ENCODE results near the gene SMIM10.
"Not testable (repeated sequence)": the region's sequence is repeated elsewhere in the genome, so short reads cannot be mapped to it uniquely, and the experiment has no call there.

SMIM10 gene

GRCh38 chrX:134990801-134991481 is at the start of gene SMIM10:
Gene SMIM10 (plus strand): TSS chrX:134990991. CDS start chrX:134991096, 105 bp downstream.
- DNase-seq: peak; percentile 45

DNA sequence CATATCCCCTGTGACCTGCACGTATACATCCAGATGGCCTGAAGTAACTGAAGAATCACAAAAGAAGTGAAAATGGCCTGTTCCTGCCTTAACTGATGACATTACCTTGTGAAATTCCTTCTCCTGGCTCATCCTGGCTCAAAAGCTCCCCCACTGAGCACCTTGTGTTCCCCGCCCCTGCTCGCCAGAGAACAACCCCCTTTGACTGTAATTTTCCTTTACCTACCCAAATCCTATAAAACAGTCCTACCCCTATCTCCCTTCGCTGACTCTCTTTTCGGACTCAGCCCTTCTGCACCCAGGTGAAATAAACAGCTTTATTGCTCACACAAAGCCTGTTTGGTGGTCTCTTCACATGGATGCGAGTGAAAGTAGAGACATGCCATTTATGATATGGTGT is 44.4 kb upstream of the SMIM10 start:
- not testable (repeated sequence) for DNase-seq

- DNase-seq: no peak
These were observed 42.2 kb upstream of the SMIM10 start for GRCh38 chrX:134948333-134949241.

DNA sequence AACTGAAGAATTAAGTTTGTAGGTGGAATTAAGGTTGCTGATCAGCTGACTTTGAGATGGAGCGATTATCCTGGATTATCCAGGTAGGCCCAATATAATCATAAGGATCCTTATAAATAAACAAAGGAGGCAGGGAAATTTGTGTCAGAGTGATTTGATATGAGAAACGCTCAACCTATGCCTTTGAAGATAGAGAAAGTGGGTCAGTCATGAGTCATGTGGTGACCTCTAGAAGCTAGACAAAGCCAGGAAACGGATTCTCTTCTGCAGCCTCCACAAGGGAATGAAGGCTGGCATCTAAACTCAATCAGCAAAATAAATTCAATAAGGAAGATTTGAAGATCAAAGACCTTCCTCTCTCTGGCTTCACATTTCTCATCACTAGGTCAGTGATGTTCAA is 41.5 kb upstream of the SMIM10 start:
- no peak for DNase-seq

DNA sequence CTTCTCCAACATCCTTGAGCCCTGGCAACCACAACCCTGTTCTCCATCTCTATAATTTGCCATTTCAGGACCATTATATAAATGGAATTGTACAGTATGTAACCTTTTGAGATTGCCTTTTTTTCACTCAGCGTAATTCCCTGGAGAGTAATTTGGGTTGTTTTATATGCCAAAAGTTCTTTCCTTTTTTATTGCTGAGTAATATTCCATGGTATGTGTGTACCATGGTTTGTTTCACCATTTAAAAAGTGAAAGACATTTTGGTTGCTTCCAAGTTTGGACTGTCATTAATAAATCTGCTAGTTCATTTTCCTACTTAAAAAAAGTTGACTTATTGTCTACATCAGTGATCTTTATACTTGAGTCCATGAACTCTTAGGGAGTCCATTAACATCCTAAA is 33.0 kb upstream of the SMIM10 start:
- DNase-seq: no peak

GRCh38 chrX:134960366-134960765 is 30.4 kb upstream of the SMIM10 start:
- not testable (repeated sequence) for DNase-seq

GRCh38 chrX:134963041-134963440 is 27.8 kb upstream of the SMIM10 start:
- DNase-seq: no peak

DNA sequence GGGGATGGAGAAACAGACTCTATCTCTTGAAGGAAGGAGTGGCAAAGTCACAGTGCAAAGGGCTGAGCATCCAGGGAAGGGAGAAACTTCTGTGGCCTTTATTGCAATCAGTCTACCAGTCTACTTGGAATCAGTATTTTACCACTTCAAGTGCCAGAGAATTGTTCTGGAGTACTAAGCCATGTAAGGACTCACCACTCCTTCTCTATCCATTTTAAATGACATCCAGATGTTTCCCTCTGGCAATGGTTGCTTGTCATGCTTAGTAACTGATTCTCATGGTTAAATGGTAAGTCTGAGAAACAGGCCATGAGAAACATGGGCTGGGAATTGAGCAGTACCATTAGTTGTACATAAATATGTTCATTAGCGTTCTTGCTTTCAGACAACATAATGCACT is 21.1 kb upstream of the SMIM10 start:
- DNase-seq: no peak

DNA sequence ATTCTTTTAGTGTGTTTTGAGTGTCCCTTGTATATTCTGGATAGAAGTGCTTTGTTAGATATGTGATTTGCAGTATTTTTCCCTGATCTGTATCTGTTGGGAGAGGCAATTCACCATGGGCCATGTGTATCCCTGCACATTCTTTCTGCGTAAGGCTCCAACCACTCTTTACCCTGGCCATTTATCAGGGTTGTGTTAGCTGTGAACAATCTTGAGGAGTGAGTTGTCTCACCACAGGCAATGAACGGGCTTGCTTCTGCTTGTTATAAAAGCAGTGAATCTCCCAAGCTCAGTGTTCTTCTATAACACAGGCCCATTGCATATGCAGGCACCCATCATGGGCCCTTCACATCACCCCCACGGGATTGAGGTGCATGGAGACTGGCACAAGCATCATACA is 18.9 kb upstream of the SMIM10 start:
- DNase-seq: no peak

DNA sequence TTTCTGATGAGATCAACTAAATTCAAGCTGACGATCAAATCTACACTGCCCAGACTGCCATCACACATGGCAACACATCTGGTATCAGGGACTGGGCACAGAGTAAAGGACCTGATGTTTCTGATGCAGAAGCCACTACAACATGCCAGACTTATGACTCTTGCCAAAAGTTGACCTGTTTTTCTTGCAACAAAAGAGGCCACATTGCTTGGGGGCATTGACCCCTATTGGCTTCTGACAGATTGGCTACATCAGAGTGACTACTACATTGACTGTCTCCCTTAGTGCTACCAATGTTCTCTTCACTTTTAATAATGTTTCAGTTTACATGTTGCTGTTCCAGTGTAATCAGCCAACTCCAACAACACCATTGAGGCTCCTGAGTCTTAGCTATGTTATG is 15.3 kb upstream of the SMIM10 start:
- no peak for DNase-seq

GRCh38 chrX:134981910-134982309 is 8.9 kb upstream of the SMIM10 start:
- DNase-seq: no peak

- DNase-seq: no peak
These were observed 8.0 kb upstream of the SMIM10 start for GRCh38 chrX:134982748-134983147.

DNA sequence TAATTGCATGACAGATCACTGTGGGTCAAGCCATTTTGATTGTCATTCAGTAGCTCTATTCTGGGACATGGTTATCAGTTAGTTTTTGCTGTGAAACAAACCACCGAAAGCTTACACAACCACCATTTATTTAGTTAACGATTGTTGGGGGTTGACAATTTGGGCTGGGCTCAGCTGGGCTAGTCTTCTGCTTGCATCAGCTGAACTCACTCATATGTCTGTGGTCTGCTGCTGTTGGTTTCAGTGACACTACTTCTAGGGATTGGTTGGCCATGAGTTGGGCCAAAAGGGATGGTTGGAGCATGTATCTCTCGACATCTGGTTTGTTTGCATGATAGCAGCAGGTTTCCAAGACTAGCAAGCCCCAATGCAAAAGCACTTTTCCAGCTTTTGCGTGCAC is 5.3 kb upstream of the SMIM10 start:
- no peak for DNase-seq

DNA sequence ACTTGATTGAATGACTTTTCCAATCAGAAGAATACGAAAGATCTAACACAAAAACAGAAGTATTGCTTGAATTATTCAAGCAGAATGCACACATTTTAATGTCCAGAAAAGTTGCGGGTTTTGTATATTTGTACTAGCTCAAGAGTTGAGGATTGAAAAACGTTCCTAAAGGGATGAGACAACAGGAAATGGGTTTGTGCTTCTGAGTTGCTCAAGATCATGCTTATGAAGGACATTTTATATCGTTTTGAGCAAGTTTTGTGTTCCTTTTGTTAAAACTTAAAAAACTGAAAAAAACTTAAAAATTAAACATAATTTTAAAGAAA is 353 bp upstream of the SMIM10 start:
- no peak for DNase-seq

DNA sequence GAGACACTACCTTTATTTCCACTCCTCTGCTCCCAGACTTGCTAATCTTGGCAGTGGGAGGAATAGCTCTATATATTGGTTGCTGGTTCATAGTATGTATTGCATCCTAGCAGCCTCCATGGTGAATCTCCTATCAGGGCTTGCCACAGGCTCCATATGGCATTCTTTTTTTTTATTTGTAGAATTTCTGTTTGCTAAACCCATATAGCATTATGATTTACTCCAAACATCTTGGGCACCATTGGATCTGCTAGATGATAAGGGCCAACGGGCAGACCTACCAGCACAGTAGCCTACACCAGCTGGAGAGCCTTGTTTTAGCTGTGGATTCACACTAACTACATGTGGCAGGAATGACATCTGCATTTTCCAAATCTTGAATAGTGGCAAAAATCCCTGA is 6.9 kb downstream of the SMIM10 start:
- no peak for DNase-seq

GRCh38 chrX:134998246-134998645 is 7.5 kb downstream of the SMIM10 start:
- no peak for DNase-seq

GRCh38 chrX:134999469-134999868 is 8.7 kb downstream of the SMIM10 start:
- DNase-seq: no peak

GRCh38 chrX:135000516-135000915 is 9.7 kb downstream of the SMIM10 start:
- no peak for DNase-seq

GRCh38 chrX:135003876-135004623 is 13.3 kb downstream of the SMIM10 start:
- DNase-seq: peak; percentile 91

DNA sequence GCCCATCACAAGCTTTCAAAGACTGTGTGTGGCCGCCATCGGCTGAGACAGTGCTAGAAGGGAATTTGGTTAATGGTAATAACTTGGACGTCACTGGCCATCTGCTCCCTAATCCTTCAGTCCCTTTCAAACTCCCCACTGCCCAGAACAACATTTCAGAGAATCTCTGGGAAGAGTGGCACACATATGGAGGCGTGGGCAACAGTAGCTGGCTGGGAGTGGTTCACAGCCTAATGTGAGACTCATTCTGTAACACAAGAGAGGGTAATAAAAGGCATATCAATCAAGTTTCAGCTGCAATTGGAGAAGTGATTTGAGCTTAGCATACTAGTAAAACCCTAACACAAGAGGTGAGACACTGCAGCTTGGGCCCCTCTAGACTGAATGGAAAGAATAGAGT is 15.4 kb downstream of the SMIM10 start:
- DNase-seq: no peak

GRCh38 chrX:135009057-135009610 is 18.3 kb downstream of the SMIM10 start:
- DNase-seq: no peak

DNA sequence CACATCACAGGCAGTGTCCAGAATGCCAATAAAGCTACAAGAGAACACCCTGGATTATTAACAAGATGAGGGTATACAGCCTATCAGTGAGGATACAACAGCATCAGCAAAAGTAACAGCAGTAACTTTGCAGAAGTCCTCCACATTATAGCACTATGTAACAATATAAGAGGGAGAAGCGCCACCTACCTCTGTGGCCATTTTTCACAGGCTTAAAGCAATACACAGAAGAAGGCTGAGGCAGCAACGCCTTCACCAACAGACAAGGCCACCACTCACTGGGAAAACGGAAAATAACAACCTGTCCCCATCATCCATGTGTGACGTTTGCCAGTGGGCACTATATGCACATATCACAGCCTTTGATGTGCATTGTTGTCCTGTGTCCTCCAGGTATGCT is 19.0 kb downstream of the SMIM10 start:
- no peak for DNase-seq

DNA sequence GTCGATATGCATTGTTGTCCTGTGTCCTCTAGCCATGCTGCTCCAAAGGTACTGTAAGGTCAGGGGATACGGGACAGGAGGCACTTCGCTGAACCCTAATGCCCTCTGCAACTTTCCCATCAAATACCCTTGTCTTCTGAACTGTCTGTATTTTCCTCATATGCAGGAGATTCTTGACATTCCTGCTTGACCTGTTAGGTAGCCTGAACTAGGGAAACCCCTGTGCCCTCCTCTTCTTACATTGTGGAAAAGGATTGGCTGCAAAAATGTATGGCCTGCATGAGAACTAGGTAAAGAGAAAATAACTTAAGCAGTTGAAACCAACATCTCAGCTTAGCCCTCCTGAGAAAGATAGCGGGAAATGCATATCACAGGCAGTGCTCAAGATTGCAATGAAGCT is 20.1 kb downstream of the SMIM10 start:
- no peak for DNase-seq

Data from stimulated activated CD4-positive, alpha-beta T cell treated with anti-CD3 and anti-CD28 coated beads, Interleukin-15, amount 100 ng/mL, for 24 hours (primary cell).